ENCODE results near the gene GSTA5.
A peak's percentile ranks its signal among the peaks of the same experiment; 100 is the strongest.
"Not testable (repeated sequence)": the region's sequence is repeated elsewhere in the genome, so short reads cannot be mapped to it uniquely, and the experiment has no call there.

The GSTA5 gene

DNA sequence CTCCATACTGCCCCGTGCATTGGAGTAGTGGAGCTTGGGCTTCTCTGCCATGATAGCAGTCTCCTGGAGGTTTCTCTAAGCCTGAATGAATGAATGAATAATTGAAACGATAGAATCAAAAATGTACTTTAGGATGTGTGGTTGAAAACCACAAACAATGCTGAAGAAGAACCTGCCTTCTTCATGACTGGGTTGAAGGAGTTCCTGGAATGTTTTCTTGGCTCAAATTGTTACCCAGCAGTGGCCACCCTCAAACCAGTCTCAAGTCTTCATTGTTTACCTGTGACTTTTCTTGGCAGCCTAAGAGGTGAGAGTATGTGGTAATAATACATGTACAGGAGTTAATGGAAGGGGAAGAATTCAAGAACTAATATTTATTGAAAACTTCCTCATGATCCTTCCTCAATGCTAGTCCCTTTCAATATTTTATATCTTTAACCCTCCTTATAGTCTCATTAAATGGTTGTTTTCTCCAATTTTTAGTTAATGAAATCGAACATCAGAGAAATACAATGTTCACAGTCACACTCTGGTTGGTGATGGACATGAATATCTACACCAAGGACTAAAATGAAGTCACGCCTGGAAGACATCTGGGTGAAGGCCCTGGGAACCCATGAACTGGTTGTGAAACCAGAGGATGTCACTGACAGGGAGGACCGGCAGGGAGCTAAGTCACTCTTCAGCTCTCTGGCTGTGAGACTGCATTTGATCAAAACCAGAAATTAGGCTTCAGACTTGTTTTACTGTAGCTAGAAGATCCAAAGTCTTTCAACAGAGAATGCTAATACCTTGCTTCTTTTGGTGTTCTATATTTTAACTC, at the start of gene GSTA5:
Gene GSTA5 (minus strand): TSS at position 51 of the 823 bp plus-strand sequence.
- DNase-seq (ENCODE audit: low read depth): no peak

- no peak for DNase-seq (ENCODE audit: low read depth)
These were observed 49.4 kb upstream of the GSTA5 start for GRCh38 chr6:52890018-52890417.

GRCh38 chr6:52887910-52888524, 47.4 kb upstream of the GSTA5 start:
- no peak for DNase-seq (ENCODE audit: low read depth)

GRCh38 chr6:52881996-52882841, 41.6 kb upstream of the GSTA5 start:
- DNase-seq (ENCODE audit: low read depth): peak; percentile 80

GRCh38 chr6:52881662-52881995, 41.0 kb upstream of the GSTA5 start:
- DNase-seq (ENCODE audit: low read depth): no peak

DNA sequence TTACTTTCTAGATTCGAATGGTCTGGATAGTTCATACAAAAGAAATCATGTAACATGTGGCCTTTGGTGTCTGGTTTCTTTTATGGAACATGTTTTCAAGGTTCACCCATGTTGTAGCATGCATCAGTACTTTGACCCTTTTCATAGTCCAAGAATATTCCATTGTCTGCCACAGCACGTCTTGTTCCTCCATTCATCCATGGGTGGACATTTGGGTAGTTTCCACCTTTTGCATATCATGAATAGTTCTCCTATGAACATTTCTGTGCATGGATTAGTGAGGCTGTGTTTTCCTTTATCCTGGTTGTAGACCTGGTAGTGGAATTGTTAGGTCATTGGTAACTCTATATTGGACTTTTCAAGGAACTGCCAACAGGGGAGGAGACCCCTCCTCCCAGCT, 37.2 kb upstream of the GSTA5 start:
- no peak for DNase-seq (ENCODE audit: low read depth)

DNA sequence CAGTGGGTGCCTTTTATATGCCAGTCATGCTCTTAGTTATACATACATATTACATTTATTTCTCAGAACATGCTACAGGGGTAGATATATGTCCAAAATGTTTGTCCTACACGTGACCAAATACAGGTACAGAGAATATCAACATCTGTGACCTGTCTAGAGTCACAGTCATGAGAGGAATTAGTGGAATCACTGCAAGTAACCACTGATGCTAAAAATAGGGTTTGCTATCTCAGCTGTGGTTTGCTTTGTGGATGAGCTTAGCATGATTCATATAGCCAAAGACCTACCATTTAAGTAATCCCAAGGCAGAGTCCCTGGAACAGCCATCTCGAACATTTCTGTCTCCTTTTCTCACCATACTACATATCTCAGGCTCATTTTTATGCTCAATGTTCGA, 36.6 kb upstream of the GSTA5 start:
- DNase-seq (ENCODE audit: low read depth): peak; percentile 86

DNA sequence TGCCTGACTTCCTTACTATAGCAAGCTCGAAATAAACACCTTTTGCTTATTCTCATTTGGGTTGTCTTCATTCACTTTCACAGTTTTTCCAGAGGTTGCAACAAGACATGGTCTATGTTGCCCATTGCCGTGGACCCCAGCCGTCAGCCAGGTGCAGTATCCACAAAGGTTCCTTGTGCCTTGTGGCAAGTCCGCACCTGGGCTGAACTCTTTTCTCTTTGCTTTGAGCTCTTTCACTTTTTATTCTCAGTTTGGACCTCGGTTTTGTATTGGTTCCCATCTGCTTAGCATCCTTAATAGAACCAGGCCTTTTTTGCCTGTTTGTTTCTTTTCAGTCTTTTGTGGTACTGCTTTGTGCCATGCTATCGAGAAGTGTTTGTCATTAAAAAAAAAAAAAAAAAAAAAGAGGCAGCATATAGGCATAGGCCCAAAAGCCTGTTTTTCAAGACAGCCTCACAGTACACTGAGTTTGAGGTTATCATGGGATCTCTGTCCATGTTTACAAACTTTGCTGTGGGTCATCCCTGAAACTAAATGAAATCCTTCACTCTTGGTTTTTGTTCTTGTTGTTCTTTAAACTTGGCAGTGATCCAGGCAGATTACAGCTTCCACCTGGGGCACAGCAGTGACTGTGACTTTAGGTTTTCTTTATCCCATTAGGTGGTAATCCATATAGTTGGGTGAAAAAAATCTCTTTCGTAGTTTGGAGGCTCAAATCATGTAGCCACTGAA, 35.6 kb upstream of the GSTA5 start:
- DNase-seq (ENCODE audit: low read depth): no peak

DNA sequence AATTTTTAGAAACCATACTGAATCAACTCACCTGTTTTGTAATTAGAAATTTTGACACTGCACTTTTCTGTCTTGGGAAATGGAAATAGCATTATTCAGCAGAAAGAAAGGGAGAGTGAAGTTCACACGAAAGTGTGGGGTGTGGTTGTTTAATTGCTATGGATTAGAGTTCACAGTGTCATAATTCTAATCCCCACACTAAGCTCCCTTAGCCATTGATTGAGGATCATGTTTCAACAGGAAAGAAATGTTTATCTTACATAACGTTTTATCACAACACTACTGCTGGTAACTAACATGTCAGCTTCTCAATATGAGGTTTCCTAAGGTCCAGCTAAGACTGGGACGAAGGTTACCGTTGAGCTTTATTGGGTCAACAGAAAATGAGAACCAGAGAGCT, 31.4 kb upstream of the GSTA5 start:
- no peak for DNase-seq (ENCODE audit: low read depth)

DNA sequence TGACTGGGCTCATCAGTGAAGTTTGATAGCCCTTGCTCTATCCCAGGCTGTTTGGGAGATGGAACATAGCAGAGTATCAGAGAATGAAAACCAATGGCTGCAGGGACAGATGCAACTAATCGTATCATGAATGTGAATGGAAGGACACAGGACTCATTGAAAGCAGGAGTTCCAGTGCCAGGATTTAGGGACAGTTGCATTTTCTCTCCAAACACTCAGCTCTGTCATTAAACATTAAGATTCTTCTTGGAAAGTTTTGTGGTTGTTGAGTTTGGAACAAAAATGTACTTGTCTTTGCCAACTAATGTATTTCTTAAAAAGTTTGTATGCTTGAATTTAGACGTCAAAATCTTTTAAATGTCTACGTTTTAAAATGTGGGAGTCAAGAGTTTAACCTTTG, 31.0 kb upstream of the GSTA5 start:
- DNase-seq (ENCODE audit: low read depth): no peak

DNA sequence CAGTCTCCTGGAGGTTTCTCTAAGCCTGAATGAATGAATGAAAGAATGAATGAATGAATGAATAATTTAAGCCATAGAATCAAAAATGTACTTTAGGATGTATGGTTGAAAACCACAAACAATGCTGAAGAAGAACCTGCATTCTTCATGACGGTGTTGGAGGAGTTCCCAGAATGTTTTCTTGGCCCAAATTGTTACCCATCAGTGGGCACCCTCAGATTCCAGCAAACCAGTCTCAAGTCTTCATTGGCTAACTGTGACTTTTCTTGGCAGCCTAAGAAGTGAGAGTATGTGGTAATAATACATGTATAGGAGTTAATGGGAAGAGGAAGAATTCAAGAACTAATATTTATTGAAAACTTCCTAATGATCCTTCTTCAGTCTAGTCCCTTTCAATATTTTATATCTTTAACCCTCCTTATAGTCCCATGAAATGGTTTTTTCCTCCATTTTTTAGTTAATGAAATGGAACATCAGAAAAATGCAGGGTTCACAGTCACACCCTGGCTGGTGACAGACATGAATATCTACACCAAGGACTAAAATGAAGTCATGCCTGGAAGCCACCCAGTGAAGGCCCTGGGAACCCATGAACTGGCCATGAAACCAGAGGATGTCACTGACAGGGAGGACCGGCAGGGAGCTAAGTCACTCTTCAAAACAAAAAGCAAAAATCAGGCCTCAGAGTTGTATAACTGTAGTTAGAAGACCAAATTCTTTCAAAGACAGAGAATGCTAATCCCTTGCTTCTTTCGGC, 29.9 kb upstream of the GSTA5 start:
- DNase-seq (ENCODE audit: low read depth): not testable (repeated sequence)

DNA sequence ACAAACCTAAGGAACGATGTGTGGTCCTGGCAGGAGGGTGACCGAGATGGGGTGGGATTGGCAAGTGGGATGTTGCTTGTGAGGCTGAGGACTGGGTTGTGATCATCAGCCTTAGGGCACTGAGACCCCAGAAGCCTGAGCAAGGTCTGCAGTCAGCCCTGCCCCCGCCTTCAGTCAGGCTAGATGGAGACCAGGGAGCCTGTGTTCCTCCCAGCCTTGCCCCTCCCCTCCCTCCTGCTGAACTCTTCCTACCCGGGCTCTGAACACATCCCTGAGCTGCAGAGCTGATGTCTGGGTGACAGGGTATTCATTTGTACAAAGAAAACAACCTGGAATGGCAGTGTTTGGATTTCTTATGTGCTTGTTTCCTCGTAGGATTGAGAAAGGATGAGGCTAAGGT, 28.3 kb upstream of the GSTA5 start:
- not testable (repeated sequence) for DNase-seq (ENCODE audit: low read depth)

GRCh38 chr6:52868240-52868639, 27.6 kb upstream of the GSTA5 start:
- DNase-seq (ENCODE audit: low read depth): no peak

DNA sequence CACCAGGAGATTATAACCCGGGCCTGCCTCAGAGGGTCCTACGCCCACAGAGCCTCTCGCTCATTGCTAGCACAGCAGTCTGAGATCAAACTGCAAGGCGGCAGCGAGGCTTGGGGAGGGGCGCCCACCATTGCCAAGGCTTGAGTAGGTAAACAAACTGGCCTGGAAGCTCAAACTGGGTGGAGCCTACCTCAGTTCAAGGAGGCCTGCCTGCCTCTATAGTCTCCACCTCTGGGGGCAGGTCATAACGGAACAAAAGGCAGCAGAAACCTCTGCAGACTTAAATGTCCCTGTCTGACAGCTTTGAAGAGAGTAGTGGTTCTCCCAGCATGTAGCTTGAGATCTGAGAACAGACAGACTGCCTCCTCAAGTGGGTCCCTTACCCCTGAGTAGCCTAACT, 20.5 kb upstream of the GSTA5 start:
- DNase-seq (ENCODE audit: low read depth): not testable (repeated sequence)

DNA sequence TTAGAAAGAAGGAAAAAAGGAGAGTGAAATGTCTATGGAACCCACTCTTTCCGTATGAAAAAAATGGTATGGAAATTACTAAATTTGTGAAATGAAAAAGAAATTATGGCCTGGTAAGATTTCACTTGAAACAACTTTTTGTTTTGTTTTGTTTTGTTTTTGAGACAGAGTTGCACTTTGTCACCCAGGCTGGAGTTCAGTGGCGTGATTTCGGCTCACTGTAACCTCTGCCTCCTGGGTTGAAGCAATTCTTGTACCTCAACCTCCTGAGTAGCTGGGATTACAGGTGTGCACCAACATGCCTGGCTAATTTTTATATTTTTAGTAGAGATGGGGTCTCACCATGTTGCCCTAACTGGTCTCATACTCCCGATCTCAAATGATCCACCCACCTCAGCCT, 17.8 kb upstream of the GSTA5 start:
- DNase-seq (ENCODE audit: low read depth): no peak

DNA sequence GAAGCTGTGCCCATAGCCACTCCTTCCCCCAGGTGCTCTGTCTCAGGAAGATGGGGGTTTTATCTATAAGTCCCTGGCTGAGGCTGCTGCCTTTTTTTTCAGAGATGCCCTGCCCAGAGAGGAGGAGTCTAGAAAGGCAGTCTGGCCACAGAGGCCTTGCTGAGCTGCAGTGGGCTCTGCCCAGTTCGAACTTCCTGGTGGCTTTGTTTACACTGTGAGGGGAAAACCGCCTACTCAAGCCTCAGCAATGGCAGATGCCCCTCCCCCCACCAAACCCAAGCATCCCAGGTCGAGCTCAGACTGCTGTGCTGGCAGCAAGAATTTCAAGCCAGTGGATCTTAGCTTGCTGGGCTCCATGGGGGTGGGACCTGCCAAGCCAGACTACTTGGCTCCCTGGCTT, 15.5 kb upstream of the GSTA5 start:
- peak; percentile 14 for DNase-seq (ENCODE audit: low read depth)

- no peak for DNase-seq (ENCODE audit: low read depth)
These were observed 8.5 kb upstream of the GSTA5 start for GRCh38 chr6:52849137-52849536.

- no peak for DNase-seq (ENCODE audit: low read depth)
These were observed 5.4 kb upstream of the GSTA5 start for GRCh38 chr6:52846002-52846401.

DNA sequence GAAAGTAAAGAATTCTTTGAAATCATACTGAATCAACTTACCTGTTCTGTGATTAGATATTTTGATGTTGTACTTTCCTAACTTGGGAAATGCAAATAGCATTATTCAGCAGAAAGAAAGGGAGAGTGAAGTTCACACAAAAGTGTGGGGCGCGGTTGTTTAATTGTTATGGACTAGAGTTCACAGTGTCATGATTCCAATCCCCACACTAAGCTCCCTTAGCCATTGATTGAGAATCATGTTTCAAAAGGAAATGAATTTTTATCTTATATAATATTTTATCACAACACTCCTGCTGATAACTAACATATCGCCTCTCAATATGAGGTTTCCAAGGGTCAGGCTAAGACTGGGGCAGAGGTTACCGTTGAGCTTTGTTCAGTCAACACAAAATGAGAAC, 3.0 kb upstream of the GSTA5 start:
- DNase-seq (ENCODE audit: low read depth): no peak

DNA sequence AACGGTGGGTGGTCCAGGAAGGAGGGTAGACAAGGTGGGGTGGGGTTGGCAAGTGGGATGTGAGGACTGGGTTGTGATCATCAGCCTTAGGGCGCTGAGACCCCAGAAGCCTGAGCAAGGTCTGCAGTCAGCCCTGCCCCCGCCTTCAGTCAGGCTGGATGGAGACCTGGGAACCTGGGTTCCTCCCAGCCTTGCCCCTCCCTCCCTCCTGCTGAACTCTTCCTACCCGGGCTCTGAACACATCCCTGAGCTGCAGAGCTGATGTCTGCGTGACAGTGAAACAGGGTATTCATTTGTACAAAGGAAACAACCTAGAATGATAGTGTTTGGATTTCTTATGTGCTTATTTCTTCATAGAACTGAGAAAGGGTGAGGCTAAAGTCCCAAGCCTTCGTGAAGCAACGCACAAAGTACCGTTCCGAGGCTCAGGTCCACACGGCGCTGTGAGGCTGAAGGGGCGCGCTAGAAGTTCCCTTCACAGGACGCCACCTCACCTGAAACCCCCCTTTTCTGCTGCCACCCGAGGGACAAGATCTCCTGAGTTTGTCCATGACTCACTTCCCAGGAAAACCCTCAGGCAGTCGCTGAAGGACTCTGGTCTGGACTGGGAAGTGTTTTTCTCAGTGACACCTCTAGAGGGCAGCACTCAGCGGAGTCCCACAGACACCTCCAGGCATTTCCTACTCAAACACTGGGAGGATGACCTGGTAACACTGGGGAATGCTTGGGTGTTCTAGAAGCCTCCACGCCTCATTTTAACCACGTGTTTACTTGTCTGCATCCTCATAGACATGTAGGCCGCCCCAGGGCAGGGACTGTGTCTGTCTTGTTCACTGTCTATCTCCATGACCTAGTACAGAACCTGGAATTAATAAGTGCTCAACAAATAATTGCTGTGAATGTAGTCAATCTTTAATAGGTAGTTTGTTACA, 1.2 kb downstream of the GSTA5 start:
- peak; percentile 83 for DNase-seq (ENCODE audit: low read depth)

Data from ELR (cell line).